Spleen (tissue), 11 donors: ENCODE measurements around the gene ELMO2. TPM values are rescaled to one million over a fixed set of nuclear protein-coding genes. Genes with fewer than 3 reads are reported as not detected.

Source experiments
- DNase-seq: peaks from one replicate; pipeline ENCODE4 v3.0.0-alpha.2; 2020
- H3K27ac ChIP-seq, 8 donors: fragments of 200-600 bp; sonication (generic) in 7 of 8; 1 replicate in 4 of 8; 2 replicates in 4 of 8; pipeline versions ENCODE4 v1.5.0 to v1.8.0; 2016 to 2021; ENCODE audit warnings: inconsistent platforms in 4 of 8, mild to moderate bottlenecking in 4 of 8, moderate library complexity in 1 of 8
- H3K27me3 ChIP-seq, 7 donors: fragments of 200-600 bp; sonication (generic) in 6 of 7; replicated peaks in 1 of 7; 1 replicate in 4 of 7; 2 replicates in 3 of 7; pipeline versions ENCODE4 v1.5.0 to v1.8.0; 2016 to 2021; ENCODE audit warnings: inconsistent platforms in 3 of 7, mild to moderate bottlenecking in 1 of 7
- H3K36me3 ChIP-seq, 6 donors: fragments of 200-600 bp; sonication (generic) in 5 of 6; 1 replicate in 4 of 6; 2 replicates in 2 of 6; pipeline versions ENCODE4 v1.5.0 to v1.8.0; 2016 to 2021; ENCODE audit warnings: inconsistent platforms in 2 of 6
- H3K4me1 ChIP-seq, 6 donors: fragments of 200-600 bp; sonication (generic) in 5 of 6; 1 replicate in 3 of 6; 2 replicates in 3 of 6; pipeline versions ENCODE4 v1.5.0 to v1.8.0; 2016 to 2021; ENCODE audit warnings: inconsistent platforms in 3 of 6
- H3K4me3 ChIP-seq, 8 donors: fragments of 200-600 bp; sonication (generic) in 7 of 8; 1 replicate in 4 of 8; 2 replicates in 4 of 8; pipeline versions ENCODE4 v1.5.0 to v1.8.0; 2016 to 2021; ENCODE audit warnings: inconsistent platforms in 4 of 8, mild to moderate bottlenecking in 4 of 8, moderate library complexity in 2 of 8
- H3K9me3 ChIP-seq, 8 donors: fragments of 200-600 bp; sonication (generic) in 7 of 8; 1 replicate in 4 of 8; 2 replicates in 4 of 8; pipeline versions ENCODE4 v1.5.0 to v1.8.0; 2016 to 2021; ENCODE audit warnings: inconsistent platforms in 4 of 8
- CTCF ChIP-seq, 11 experiments: fragments of 200-600 bp in 7 of 11; fragments of 450-650 bp in 4 of 11; sonication (generic) in 4 of 11; IDR thresholded peaks in 8 of 11; conservative IDR thresholded peaks in 3 of 11; 1 replicate in 7 of 11; 2 replicates in 4 of 11; pipeline versions ENCODE4 v1.4.0 to v1.8.0; 2016 to 2021; ENCODE audit warnings: antibody characterized with exemption in 11 of 11, inconsistent platforms in 4 of 11, mild to moderate bottlenecking in 1 of 11
- POLR2A ChIP-seq, 3 donors: fragments of 450-650 bp; IDR thresholded peaks; one replicate each; pipeline ENCODE4 v1.5.1; 2017; ENCODE audit warnings: antibody characterized with exemption in 3 of 3, mild to moderate bottlenecking in 1 of 3
- POLR2AphosphoS5 ChIP-seq, 3 donors: sonication (generic); formaldehyde crosslinking; IDR thresholded peaks; one replicate each; pipeline ENCODE4 v1.5.1; 2017; ENCODE audit warnings: antibody characterized with exemption in 3 of 3
- WGBS, 5 donors: extraction: QIAGEN DNeasy Blood & Tissue Kit in 3 of 5; methylation state at CpG; one replicate each; pipeline versions ENCODE4 v1.1.5 to v1.1.7; 2013 to 2018; 5-methylcytosine and 5-hydroxymethylcytosine counted together
- intact Hi-C: fragments of 100-400 bp; cut with DNase I; formaldehyde crosslinking; loops from one replicate; pipeline ENCODE4 v1.15.0; 2023; ENCODE audit warnings: low total_unique reads
- polyA plus RNA-seq, 3 donors: library from polyadenylated mRNA; stranded (reverse); fragments of 200-250 nt; gene quantifications; one replicate each; pipeline ENCODE4 v1.2.1, GENCODE V29; 2013
- total RNA-seq, 7 donors: library from RNA; depleted of rRNA in 3 of 7; stranded (reverse); fragments of >200 nt in 3 of 7; fragmentation: NEBNext Ultra II Directional in 4 of 7; extraction: Animal tissue kit (Norgen Biotek cat#: 25700) in 4 of 7; gene quantifications; one replicate each; pipeline versions ENCODE4 v1.1.0 to v1.2.1, GENCODE V29; 2016 to 2021
- donor health status: healthy with polysubstance abuse.
- donor health status: DM: no; HTN: no; CAD: no; lungs with moderate emphysema.
- donor health status: DM: no; HTN: no; CAD: no.
- donor health status: Bipolar disorder and iron deficiency.
- donor health status: healthy.
- donor health status: DM: no; HTN: no; CAD: no.
- donor health status: DM: yes; HTN: yes; CAD: no.

ELMO2 gene
- total and polyA plus RNA-seq, 10 donors, result 17.2 to 80.2 (median 61.0) TPM

- Histone ChIP-seq H3K27me3 (peaks cover 0 to 85% (median 7%) of the 10 kb centered on the region in 7 donors), H3K9me3 (no peaks in the 10 kb centered on the region), H3K4me3 (no peak overlapping the region), H3K36me3 (no peaks in the 10 kb centered on the region), H3K4me1 (no peaks in the 10 kb centered on the region), H3K27ac (no peak overlapping the region)
- 59 to 68% (median 61%) methylated on average over 8 of the region's 8 CpGs for WGBS, 5 donors
- no peak for DNase-seq
- intact Hi-C loops, result no loop called here
- TF ChIP-seq CTCF (IDR thresholded peaks at IDR 0.05 in 8 of 11, conservative IDR thresholded peaks at IDR 0.05 in 3 of 11), result no peak
These were observed 83.8 kb downstream of the ELMO2 start for GRCh38 chr20:46322641-46323040.

- TF ChIP-seq POLR2A (IDR thresholded peaks at IDR 0.05) (no peak), CTCF (IDR thresholded peaks at IDR 0.05 in 8 of 11, conservative IDR thresholded peaks at IDR 0.05 in 3 of 11) (no peak), POLR2AphosphoS5 (IDR thresholded peaks at IDR 0.05) (no peak)
- Histone ChIP-seq H3K4me1 (peaks cover 0 to 4% (median 1%) of the 10 kb centered on the region in 6 donors), H3K27ac (no peak overlapping the region), H3K9me3 (no peaks in the 10 kb centered on the region), H3K27me3 (peaks cover 0 to 93% (median 44%) of the 10 kb centered on the region in 7 donors), H3K4me3 (no peak overlapping the region), H3K36me3 (no peaks in the 10 kb centered on the region)
- 63 to 78% (median 76%) methylated on average over 7 of the region's 7 CpGs for WGBS, 5 donors
- intact Hi-C loops, result no loop called here
- DNase-seq, result no peak
These were observed 88.7 kb downstream of the ELMO2 start for GRCh38 chr20:46317685-46318177.

GRCh38 chr20:46316984-46317684, 89.3 kb downstream of the ELMO2 start:
- WGBS, 5 donors, result 25 to 33% (median 27%) methylated on average over 24 of the region's 24 CpGs
- DNase-seq, result no peak
- Histone ChIP-seq H3K9me3 (no peaks in the 10 kb centered on the region), H3K27ac (no peak overlapping the region), H3K4me3 (no peak overlapping the region), H3K27me3 (peaks cover 4 to 93% (median 50%) of the 10 kb centered on the region in 7 donors), H3K4me1 (peaks cover 0 to 10% (median 7%) of the 10 kb centered on the region in 6 donors), H3K36me3 (no peaks in the 10 kb centered on the region)
- intact Hi-C loops, result no loop called here
- TF ChIP-seq POLR2A (IDR thresholded peaks at IDR 0.05) (no peak), POLR2AphosphoS5 (IDR thresholded peaks at IDR 0.05) (no peak), CTCF (IDR thresholded peaks at IDR 0.05 in 8 of 11, conservative IDR thresholded peaks at IDR 0.05 in 3 of 11) (no peak)

Other genes with a start within 250 kb of the ELMO2 start
- not detected for gene CDH22, start 98.1 kb downstream of the ELMO2 start, total RNA-seq
- gene CDH22, start 98.1 kb downstream of the ELMO2 start, polyA plus RNA-seq, result not detected
- 1 to 10 TPM; 1.7 to 4.5 (median 2.7) TPM for gene ZNF334, start 106.9 kb upstream of the ELMO2 start, total RNA-seq
- 1 to 10 TPM; 1.2 to 1.5 (median 1.2) TPM for gene ZNF334, start 106.9 kb upstream of the ELMO2 start, polyA plus RNA-seq
- gene OCSTAMP, start 144.0 kb upstream of the ELMO2 start, total RNA-seq, result not detected
- gene OCSTAMP, start 144.0 kb upstream of the ELMO2 start, polyA plus RNA-seq, result not detected
- gene SLC13A3, start 244.8 kb upstream of the ELMO2 start, total RNA-seq, result 1 to 10 TPM in 2 of 7 donors, under 1 TPM in 4, not detected in 1; 0.34 to 1.7 (median 0.64) TPM
- under 1 TPM; 0.16 to 0.17 (median 0.17) TPM for gene SLC13A3, start 244.8 kb upstream of the ELMO2 start, polyA plus RNA-seq